ENCODE measurements around the gene TPH1. TPM values are rescaled to one million over a fixed set of nuclear protein-coding genes. Genes with fewer than 3 reads are reported as not detected.

The TPH1 gene
- total RNA-seq, 4 donors from 2014 or later: 0.06 to 0.38 (median 0.15) TPM

GRCh38 chr11:18016789-18017188, 29.3 kb downstream of the TPH1 start:
- no peak for TF ChIP-seq POLR2A (IDR thresholded peaks at IDR 0.05)
- no peak for TF ChIP-seq CTCF (IDR thresholded peaks at IDR 0.05)
- Histone ChIP-seq H3K36me3 (no peaks in the 10 kb centered on the region), H3K4me1 (peaks cover 0 to 19% (median 0%) of the 10 kb centered on the region in 3 donors), H3K27me3 (peaks cover 0 to 5% (median 0%) of the 10 kb centered on the region in 4 donors), H3K9me3 (no peaks in the 10 kb centered on the region), H3K27ac (no peak overlapping the region), H3K4me3 (no peak overlapping the region)
- intact Hi-C loops (cut with DNase I): no loop called here
- WGBS, 2 donors: 89 to 100% methylated on average over 2 of the region's 2 CpGs
- no peak for DNase-seq

GRCh38 chr11:18014876-18015275, 31.2 kb downstream of the TPH1 start:
- Histone ChIP-seq H3K4me3 (no peak overlapping the region), H3K27me3 (peaks cover 0 to 5% (median 0%) of the 10 kb centered on the region in 4 donors), H3K27ac (no peak overlapping the region), H3K4me1 (peaks cover 0 to 25% (median 0%) of the 10 kb centered on the region in 3 donors), H3K36me3 (no peaks in the 10 kb centered on the region), H3K9me3 (no peaks in the 10 kb centered on the region)
- DNase-seq: no peak
- intact Hi-C loops (cut with DNase I): no loop called here
- TF ChIP-seq CTCF (IDR thresholded peaks at IDR 0.05) (no peak), POLR2A (IDR thresholded peaks at IDR 0.05) (no peak)

- Histone ChIP-seq H3K27ac (peak overlapping the region; percentile 69 to 89 (median 86)), H3K9me3 (no peaks in the 10 kb centered on the region), H3K4me3 (peak overlapping the region; percentile 66 to 79 (median 70)), H3K27me3 (peaks cover 0 to 5% (median 0%) of the 10 kb centered on the region in 4 donors), H3K36me3 (no peaks in the 10 kb centered on the region), H3K4me1 (peaks cover 0 to 25% (median 0%) of the 10 kb centered on the region in 3 donors)
- WGBS, 2 donors: 17 to 34% methylated on average over 7 to 11 of the region's 11 CpGs
- no peak for DNase-seq
- TF ChIP-seq POLR2A (IDR thresholded peaks at IDR 0.05) (no peak), CTCF (IDR thresholded peaks at IDR 0.05) (no peak)
- intact Hi-C loops (cut with DNase I): no loop called here
Measured at GRCh38 chr11:18013790-18014507, 32.1 kb downstream of the TPH1 start.

- Histone ChIP-seq H3K27me3 (peaks cover 0 to 5% (median 0%) of the 10 kb centered on the region in 4 donors), H3K36me3 (no peaks in the 10 kb centered on the region), H3K4me1 (peaks cover 0 to 25% (median 0%) of the 10 kb centered on the region in 3 donors), H3K9me3 (no peaks in the 10 kb centered on the region), H3K27ac (peak within 1 kb of the TSS; percentile 69 to 89 (median 86)), H3K4me3 (peak within 1 kb of the TSS; percentile 66 to 79 (median 70))
- peak in 2 of 4 donors; percentile 65 to 74 for TF ChIP-seq POLR2A (IDR thresholded peaks at IDR 0.05)
- TF ChIP-seq CTCF (IDR thresholded peaks at IDR 0.05): peak in 3 of 6 experiments; percentile 37 to 45 (median 45)
- 0 to 1% methylated on average over 13 to 39 of the region's 93 CpGs for WGBS, 2 donors
- peak; percentile 78 for DNase-seq
- intact Hi-C loops (cut with DNase I): no loop called here
Measured at GRCh38 chr11:18012906-18013781, 32.9 kb downstream of the TPH1 start, which contains the start of gene SERGEF. TSS of gene SERGEF (minus strand) at chr11:18013047. CDS start at chr11:18013010, 37 bp downstream.

Data from esophagus squamous epithelium (tissue), 5 donors.